GM18868 (cell line): ENCODE measurements around the gene SYPL2.
"Not testable (repeated sequence)": the region's sequence is repeated elsewhere in the genome, so short reads cannot be mapped to it uniquely, and the experiment has no call there.

Experiments
- ATAC-seq: cut with Tn5 transposase; IDR thresholded peaks from one replicate; pipeline ENCODE4 v1.9.1; 2021; ENCODE audit warnings: mild to moderate bottlenecking, moderate library complexity; ENCODE audit not compliant: unreplicated experiment

SYPL2 gene

DNA sequence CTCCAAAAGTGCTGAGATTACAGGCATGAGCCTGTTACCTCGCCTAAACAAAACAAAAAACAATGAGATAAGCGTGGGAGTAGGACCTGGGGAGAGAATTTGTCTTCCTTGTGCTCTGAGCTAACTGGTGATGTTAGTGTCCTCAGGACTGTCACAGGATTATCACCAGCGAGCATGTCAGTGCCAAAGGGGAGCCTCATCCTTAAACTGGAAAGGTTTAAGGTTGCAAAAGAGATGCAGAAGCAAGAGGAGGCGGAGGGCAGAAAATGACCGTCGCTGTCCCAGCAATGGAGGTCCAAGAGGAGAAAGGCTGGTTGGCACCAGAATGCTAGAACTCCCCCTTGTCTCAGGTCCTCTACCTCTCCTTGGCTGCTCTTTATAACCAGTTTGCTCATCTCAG is 3.9 kb downstream of the SYPL2 start:
- ATAC-seq = no peak

DNA sequence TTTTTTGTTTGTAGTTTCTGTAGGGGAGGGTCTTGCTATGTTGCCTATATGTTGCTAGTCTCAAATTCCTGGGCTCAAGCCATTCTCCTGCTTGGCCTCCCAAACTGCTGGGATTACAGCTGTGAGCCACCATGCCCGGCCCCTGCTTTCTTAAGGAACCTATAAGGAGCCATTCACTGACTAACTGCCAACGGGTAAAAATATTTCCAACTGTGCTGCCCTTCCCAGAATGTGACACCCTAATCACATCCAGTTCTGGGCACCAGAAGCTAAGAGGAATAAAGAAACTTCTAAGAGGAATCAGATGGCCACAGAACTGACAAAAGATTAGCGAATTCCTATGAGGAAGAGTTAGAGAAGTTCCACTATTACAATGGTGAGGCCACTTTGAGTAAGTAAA is 6.4 kb downstream of the SYPL2 start:
- ATAC-seq = no peak

DNA sequence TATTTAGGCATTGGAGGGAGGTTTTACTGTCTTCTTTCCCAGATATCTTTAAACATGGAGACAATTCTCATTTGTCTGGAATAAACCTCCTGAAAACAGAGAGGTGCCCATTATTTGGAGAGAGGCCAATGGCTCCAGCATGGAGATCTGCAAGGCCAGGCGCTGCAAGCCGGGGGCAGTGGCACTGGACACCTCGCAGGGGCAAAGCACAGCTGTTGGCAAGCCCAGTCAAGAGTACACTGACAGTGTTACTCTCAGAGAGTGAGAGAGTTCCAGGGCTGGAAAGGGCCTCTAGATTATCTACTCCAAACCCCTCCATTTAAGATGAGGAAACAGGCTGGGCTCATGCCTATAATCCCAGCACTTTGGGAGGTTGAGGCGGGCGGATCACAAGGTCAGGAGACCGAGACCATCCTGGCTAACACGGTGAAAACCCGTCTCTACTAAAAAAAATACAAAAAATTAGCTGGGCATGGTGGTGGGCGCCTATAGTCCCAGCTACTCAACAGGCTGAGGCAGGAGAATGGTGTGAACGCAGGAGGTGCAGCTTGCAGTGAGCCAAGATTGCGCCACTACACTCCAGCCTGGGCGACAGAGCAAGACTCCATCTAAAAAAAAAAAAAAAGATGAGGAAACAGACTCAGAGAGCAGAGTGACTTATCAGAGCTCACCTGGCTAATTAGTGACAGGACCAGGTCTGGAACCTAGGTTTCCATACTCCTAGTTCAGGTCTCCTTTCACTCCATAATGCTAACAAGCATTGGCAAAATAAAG is 7.1 kb downstream of the SYPL2 start:
- ATAC-seq = not testable (repeated sequence)

DNA sequence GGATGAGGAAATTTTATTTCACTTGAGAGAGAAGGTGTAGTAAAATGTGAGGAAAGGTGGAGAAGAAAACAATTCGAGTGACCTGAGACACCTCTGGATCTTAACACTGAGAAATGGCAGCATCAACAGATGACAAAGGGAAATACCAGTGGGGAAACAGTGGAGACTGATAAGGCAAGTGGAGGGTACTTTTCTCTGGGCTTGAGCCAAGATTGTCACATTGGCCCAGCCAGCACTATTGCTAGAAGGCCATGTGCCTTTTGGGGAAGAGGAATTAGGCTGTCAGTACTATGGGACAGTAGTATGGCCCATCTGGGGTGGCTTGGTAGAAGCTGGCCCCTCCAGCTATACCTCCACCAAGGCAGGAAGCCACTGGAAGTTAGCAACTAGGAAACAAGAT is 8.4 kb downstream of the SYPL2 start:
- ATAC-seq = no peak

DNA sequence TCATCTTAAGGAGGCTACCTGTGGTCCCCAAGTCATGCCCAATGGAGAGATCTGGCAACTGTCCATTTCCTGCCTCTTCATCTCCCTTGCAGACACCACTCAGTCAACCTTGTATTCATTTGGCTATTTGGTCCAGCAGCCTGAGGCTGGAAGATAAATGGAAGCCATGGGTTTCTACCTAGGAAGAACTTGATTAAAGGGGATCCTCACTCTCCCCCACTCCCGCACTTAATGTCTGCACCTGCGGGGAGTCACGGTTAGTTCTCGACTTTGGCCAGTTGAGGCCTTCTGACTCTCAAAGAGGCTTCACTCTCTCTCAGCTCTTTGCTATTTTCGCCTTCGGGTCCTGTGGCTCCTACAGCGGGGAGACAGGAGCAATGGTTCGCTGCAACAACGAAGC is 8.9 kb downstream of the SYPL2 start:
- no peak for ATAC-seq

GRCh38 chr1:109476825-109477224 is 10.5 kb downstream of the SYPL2 start:
- no peak for ATAC-seq

DNA sequence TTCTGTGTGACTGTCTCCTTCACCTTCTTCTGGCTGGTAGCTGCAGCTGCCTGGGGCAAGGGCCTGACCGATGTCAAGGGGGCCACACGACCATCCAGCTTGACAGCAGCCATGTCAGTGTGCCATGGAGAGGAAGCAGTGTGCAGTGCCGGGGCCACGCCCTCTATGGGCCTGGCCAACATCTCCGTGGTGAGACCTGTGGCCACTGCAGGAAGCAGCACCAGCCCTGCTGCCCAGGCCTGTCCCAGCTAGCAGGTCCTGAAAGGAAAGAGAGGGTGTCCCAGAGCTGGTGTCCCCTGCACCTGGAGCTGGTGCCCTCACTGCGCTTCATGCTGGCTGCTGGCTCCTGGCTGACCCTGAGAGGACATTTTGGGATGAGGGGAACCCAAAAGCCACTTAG is 11.5 kb downstream of the SYPL2 start:
- ATAC-seq = no peak

- no peak for ATAC-seq
These were observed 12.5 kb downstream of the SYPL2 start for GRCh38 chr1:109478806-109479205.

GRCh38 chr1:109479311-109479710 is 13.0 kb downstream of the SYPL2 start:
- no peak for ATAC-seq

DNA sequence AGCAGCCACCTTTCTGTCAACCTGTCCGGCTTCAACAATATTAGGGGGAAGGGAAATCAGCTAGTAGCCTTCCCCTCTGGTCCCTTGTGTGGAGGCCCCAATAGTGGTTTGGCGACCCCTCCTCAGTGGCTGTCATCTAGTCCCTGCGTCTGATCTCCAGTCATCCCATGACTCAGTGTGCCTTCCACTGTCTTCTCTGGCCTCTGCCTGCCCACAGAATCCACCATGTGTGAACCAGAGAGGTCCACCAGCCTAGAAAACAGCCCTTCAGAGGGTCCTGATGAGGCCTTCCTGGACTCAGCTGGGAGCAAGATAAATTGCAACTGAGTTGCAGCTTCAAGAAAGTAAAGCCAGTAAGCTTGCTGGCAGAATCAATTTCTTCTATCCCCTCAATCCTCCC is 13.6 kb downstream of the SYPL2 start:
- ATAC-seq = no peak

DNA sequence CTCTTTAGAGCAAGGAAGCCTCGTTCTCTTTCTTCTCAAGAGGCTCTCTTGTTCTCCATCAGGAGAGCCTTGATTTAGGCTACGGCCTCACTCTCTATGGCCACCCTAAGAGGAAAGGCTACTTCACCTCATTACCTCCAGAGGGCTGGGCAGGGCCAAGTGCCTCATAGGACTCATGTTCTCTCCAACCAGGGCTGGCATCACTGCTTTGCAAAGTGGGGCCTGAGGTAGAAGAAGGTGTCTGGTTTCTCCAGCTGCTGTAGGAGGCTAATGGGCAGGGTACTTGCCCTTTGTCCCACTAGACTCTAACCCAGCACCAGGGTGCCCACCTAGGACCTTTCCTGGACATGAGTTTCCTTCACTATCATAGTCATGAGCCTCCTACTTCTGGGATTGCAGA is 15.3 kb downstream of the SYPL2 start:
- no peak for ATAC-seq

- no peak for ATAC-seq
These were observed 15.9 kb downstream of the SYPL2 start for GRCh38 chr1:109482242-109482641.

DNA sequence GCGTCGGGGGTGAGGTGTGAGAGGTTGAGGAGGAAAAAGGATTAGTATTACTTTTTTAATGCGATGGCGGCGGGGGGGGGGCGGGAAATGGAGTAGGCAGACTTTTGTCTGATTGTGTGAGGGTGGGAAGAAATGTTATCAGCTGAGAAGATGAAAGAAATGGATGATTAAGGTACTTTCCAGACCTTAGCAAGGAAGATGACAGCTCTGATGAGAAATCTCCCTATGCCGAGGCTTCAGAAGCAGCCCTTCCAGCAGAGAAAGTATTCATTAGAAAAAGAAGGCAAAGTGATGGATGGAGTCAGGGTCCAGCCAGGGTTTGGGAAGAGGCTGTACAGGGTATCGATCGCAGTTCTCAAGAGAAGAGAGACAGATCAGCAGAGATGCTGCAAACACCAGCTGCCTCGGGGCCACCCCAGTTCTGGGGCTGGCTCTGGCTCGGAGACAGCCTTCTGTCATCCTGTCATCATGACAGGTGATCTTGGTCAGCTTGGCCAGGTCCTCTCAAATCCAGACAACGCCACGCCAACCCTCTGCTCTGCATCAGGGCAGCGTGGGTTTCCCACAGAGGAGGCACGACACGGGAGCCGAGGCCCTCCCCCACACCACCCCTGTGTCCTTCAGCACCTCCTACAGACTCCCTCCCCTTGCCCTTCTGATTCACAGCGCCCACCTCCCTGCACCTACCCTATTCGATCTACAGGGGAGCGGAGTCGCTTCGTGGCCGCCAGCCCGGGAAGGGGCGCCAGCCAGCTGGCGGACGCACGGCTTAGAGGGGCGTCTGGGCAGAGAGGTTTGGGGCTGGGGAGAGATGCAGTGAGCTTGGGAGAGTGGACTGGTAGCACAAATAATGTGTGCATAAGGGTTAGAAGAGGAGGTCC is 16.7 kb downstream of the SYPL2 start:
- peak; percentile 26 for ATAC-seq

DNA sequence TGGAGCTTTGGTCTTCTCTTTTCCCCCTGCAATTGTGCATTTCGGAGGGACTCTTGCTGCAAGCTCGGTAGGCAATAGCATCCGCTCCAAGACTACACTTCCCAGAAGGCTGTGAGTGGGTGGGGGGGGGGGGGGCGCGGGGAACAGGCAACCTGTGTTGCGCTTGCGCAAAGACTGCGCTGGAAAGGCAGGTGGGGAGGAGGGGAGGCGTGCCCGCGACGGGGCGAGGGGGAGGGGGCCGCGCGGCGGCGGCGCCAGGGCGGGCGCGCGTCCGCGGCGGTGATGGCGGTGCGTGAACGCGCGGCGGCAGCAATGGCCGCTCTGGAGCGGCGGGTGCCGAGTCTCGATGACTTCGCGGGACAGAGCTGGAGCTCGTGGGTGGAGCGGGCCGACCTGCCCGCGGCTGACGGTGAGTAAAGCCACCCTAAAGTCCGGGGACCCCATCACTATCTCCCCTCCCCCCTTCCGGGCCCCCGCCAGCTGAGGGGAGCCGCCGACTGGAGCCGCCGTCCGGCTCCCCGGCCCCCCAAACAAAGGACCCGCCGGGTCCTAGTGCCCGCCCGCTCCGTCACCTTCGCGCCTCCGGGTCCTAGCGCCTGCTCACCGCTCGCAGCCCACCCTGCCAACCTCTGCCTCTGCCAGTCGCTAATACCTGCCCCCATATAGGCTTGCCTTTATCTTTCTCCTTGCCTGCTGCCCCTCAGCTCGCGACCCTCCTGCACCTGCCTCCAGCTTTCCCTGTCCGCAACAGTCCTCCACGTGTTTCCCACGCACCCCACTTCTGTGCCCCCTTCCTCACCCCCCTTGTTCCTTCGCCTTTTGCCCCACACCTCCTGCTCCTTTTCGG is 17.5 kb downstream of the SYPL2 start, which contains the start of gene ATXN7L2:
TSS of gene ATXN7L2 (plus strand) at position 234 of the 847 bp plus-strand sequence. CDS start at position 283, 49 bp downstream.
- ATAC-seq = peak; percentile 81

DNA sequence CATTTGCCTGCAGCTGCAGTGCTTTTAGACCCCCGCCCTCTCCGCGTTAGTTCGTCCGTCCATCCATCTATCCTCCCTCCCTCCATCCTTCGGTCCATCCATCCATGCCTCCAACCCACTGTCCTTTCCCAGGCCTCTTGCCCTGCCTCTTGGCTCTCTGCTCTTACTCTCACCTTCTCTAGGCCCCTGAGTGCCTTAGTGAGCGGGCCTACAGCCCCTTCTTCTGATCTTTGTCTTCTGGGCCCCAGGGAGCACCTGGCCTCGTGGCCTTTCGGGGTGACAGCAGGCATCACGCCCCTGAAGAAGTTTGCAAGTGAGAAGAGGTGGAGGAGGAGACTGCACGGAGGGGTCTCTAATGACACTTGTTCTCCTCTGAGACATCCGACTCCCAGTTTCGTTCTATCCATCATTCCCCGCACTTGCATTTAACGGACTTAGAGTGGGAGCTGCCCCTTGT is 18.2 kb downstream of the SYPL2 start:
- no peak for ATAC-seq

DNA sequence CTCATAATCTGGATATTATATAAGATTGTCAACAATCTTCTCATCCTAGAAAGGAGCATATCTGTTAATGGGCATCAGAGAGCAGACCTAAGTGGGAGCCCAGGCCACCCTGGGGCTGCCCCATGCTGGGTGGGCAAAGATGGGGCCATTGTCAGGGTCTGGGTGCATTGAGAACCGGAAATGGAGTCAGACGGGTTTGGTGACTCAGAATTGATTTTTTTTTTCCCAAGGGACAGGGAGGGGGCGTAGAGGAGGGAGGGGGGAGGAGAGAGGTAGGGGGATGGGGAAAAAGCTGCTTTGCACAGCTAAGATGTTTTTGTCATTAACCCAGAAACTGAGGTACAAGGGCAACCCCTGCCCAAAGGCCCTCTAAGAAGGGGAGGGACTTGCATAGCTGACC is 18.7 kb downstream of the SYPL2 start:
- no peak for ATAC-seq

DNA sequence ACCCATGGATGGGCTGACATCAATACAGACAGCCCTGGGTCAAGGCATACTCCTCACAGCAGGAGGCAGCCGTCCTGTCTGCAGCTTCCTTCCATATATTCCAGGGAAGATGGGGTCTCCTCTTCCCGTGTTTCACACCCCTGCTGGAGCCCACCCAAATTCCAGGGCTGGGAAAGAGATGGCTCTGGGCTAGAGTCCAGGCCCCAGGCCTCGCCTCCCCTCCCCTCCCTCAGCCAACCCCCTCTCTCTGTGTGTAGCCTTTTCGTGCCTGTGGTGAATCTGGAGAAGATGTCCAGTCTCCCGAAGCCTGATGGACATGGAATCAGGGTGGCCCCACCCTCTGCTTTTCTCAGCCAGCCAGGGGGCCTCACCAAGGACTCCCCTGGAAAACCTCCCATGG is 20.9 kb downstream of the SYPL2 start:
- no peak for ATAC-seq

DNA sequence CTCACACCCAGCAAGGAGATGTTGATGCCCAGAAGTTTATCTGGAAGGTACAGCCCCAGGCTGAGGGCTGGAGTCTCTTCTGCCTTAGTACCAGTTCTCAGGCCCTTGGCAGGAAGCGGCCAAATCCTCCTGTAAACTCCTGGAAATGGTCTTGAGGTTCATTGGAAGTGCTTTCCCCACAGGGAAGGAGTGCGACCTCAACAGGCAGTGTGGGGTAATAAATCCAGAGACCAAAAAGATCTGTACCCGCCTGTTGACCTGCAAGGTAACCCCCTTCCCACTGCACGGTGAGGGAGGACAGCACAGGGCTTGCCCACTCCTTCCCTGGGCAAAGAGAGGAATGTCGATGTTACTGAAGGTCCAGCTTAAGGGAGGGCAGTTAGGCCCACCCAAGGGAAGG is 21.9 kb downstream of the SYPL2 start:
- no peak for ATAC-seq

GRCh38 chr1:109488696-109489095 is 22.4 kb downstream of the SYPL2 start:
- no peak for ATAC-seq

DNA sequence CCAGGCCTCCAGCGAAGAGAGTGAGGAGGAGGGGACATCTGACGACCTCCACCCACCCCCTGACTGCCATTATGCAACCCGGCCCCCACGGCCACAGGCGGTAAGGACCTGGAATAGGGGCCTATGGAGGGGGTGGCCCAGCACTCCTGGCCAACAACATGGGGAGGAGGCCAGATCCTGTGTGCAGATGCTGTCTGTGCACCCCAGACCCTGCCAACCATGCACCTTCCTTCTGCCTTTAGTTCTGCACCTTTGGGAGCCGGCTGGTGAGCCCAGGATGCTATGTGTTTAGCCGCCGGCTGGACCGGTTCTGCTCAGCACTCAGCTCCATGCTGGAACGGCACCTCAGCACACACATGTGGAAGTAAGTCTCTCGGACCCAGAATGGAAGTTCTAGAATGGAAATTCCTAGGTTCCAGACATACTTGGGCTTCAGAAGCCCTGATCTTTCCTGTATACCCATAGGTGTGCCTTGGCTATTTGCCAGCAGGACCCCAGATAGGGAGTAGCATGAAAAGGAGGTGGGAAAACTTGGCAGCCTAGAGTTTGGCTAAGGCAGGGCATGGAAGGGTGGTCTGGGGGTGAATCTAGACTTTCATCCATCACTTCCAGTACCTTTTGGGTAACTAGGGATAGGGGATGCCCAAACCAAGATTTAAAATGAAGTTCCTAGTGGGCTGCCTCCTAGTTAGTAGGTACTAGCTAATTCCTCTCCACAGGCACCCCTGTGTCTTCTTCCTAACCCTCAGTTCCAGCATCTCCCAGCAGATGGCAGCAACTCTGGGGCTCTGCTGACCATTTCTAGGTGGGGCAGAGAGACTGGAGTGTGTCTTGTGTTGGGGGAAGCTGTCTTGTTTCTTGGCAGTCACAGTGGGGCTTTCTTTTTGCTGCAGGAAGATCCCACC is 23.9 kb downstream of the SYPL2 start:
- no peak for ATAC-seq
